ENCODE results near the gene MDM4.

GRCh38 chr1:204503913-204504519 is 12.2 kb upstream of the MDM4 start:
- no peak for TF ChIP-seq TAF1 (IDR thresholded peaks at IDR 0.05; ENCODE audit: borderline replicate concordance, insufficient read depth, low read length)
- TF ChIP-seq POLR2AphosphoS5 (IDR thresholded peaks at IDR 0.05; ENCODE audit: low read depth, low read length) = no peak
- TF ChIP-seq SIN3A (IDR thresholded peaks at IDR 0.05; ENCODE audit: borderline replicate concordance, insufficient read depth, low read length) = no peak
